ENCODE measurements around the gene LINGO4. TPM values are rescaled to one million over a fixed set of nuclear protein-coding genes. Genes with fewer than 3 reads are reported as not detected.
A peak's percentile ranks its signal among the peaks of the same experiment; 100 is the strongest.

LINGO4 gene
- total and polyA plus RNA-seq, 2 of the 13 experiments (the other 11 are each of a cell fraction or from before 2014, with no cell fraction given), result 0.02 to 0.05 TPM

- TF ChIP-seq NRL (CRISPR knock-in tag; IDR thresholded peaks at IDR 0.05; ENCODE audit: borderline replicate concordance) (peak; percentile 46; the same call in 1 of the 2 replicates), ZBTB44 (CRISPR knock-in tag; IDR thresholded peaks at IDR 0.05) (no peak), ZNF354B (CRISPR knock-in tag; IDR thresholded peaks at IDR 0.05) (no peak), HMGXB4 (CRISPR knock-in tag; IDR thresholded peaks at IDR 0.05; ENCODE audit: borderline replicate concordance in 1 of 2, low read depth in 1 of 2) (peak; percentile 55 to 67; a peak in 3 of 4 replicates), ZNF235 (CRISPR knock-in tag; IDR thresholded peaks at IDR 0.05; ENCODE audit: borderline replicate concordance) (no peak), DBP (CRISPR knock-in tag; IDR thresholded peaks at IDR 0.05; ENCODE audit: not compliant biosample characterization) (no peak), ZBTB38 (CRISPR knock-in tag; IDR thresholded peaks at IDR 0.05) (peak; percentile 85), DDIT3 (CRISPR knock-in tag; IDR thresholded peaks at IDR 0.05) (no peak), MED8 (CRISPR knock-in tag; IDR thresholded peaks at IDR 0.05; ENCODE audit: insufficient replicate concordance) (no peak), ZNF749 (CRISPR knock-in tag; IDR thresholded peaks at IDR 0.05; ENCODE audit: borderline replicate concordance) (0 out of 2 replicates have a peak, but pooled peaks have one; percentile 62), U2AF2 (IDR thresholded peaks at IDR 0.05; ENCODE audit: low read depth, low read length) (no peak), ZNF737 (CRISPR knock-in tag; IDR thresholded peaks at IDR 0.05; ENCODE audit: borderline replicate concordance) (no peak), ATRX (CRISPR knock-in tag; IDR thresholded peaks at IDR 0.05; ENCODE audit: borderline replicate concordance) (no peak), ZBTB2 (CRISPR knock-in tag; IDR thresholded peaks at IDR 0.05; ENCODE audit: low read depth) (peak; percentile 58; the same call in 1 of the 2 replicates), ZMYM4 (CRISPR knock-in tag; IDR thresholded peaks at IDR 0.05) (peak; percentile 76), ZNF605 (CRISPR knock-in tag; IDR thresholded peaks at IDR 0.05) (peak; percentile 95), KLF9 (CRISPR knock-in tag; IDR thresholded peaks at IDR 0.05; ENCODE audit: low read depth) (0 out of 2 replicates have a peak, but pooled peaks have one; percentile 33), TGIF2 (CRISPR knock-in tag; IDR thresholded peaks at IDR 0.05) (no peak), MBD4 (IDR thresholded peaks at IDR 0.05; ENCODE audit: borderline replicate concordance, low read length) (no peak)
Observed at GRCh38 chr1:151790071-151790939, 14.9 kb downstream of the LINGO4 start, which contains the start of gene TDRKH (continued).

Data from HepG2 (cell line).